CD4-positive, CD25-positive, alpha-beta regulatory T cell (primary cell): ENCODE results near the gene IKZF3. TPM values are rescaled to one million over a fixed set of nuclear protein-coding genes. Genes with fewer than 3 reads are reported as not detected.

Experiments
- ATAC-seq, 2 donors: fragments of 150-1000 bp; cut with Tn5 transposase; one replicate each; pipeline ENCODE4 v1.10.0; 2021; ENCODE audit warnings: low read depth in 2 of 2, moderate number of reproducible peaks in 2 of 2, moderate library complexity in 1 of 2
- DNase-seq, 3 donors: peaks; one replicate each; pipeline versions ENCODE4 v3.0.0 to v3.0.0-alpha.2; 2012 to 2022; ENCODE audit warnings: mixed read lengths in 1 of 3
- H3K27ac ChIP-seq: one replicate; pipeline ENCODE4 v1.7.0; 2013; ENCODE audit warnings: mild to moderate bottlenecking, low read length; ENCODE audit not compliant: insufficient read depth, poor library complexity, severe bottlenecking
- H3K27me3 ChIP-seq: one replicate; pipeline ENCODE4 v1.7.0; 2013; ENCODE audit warnings: low read length; ENCODE audit not compliant: control insufficient read depth, insufficient read depth
- H3K36me3 ChIP-seq: one replicate; pipeline ENCODE4 v1.7.0; 2013; ENCODE audit warnings: mild to moderate bottlenecking, low read length, moderate library complexity; ENCODE audit not compliant: control insufficient read depth, insufficient read depth
- H3K4me1 ChIP-seq: 2 replicates; pipeline ENCODE4 v1.7.0; 2013; ENCODE audit warnings: mild to moderate bottlenecking, low read length; ENCODE audit not compliant: insufficient read depth, control insufficient read depth, poor library complexity, severe bottlenecking
- H3K4me3 ChIP-seq: one replicate; pipeline ENCODE4 v1.7.0; 2013; ENCODE audit warnings: low read depth, mild to moderate bottlenecking, low read length, moderate library complexity
- H3K9me3 ChIP-seq, 2 experiments: 1 replicate in 1 of 2; 2 replicates in 1 of 2; pipeline ENCODE4 v1.7.0; 2013; ENCODE audit warnings: low read length in 2 of 2, mild to moderate bottlenecking in 1 of 2, moderate library complexity in 1 of 2; ENCODE audit not compliant: control insufficient read depth in 2 of 2
- H3K27ac Mint-ChIP-seq, 3 donors: one replicate each; pipeline ENCODE4 v1.8.0; 2020 to 2022; ENCODE audit warnings: mild to moderate bottlenecking in 3 of 3, mixed read lengths in 3 of 3, moderate library complexity in 2 of 3
- H3K27me3 Mint-ChIP-seq: one replicate; pipeline ENCODE4 v1.8.0; 2022; ENCODE audit warnings: mild to moderate bottlenecking, mixed read lengths
- H3K36me3 Mint-ChIP-seq: one replicate; pipeline ENCODE4 v1.8.0; 2020; ENCODE audit warnings: mixed read lengths
- H3K4me1 Mint-ChIP-seq, 4 donors: one replicate each; pipeline ENCODE4 v1.8.0; 2020 to 2022; ENCODE audit warnings: mixed read lengths in 4 of 4, mild to moderate bottlenecking in 1 of 4
- H3K4me3 Mint-ChIP-seq, 4 donors: one replicate each; pipeline ENCODE4 v1.8.0; 2020 to 2022; ENCODE audit warnings: mild to moderate bottlenecking in 4 of 4, mixed read lengths in 4 of 4, moderate library complexity in 3 of 4
- H3K9me3 Mint-ChIP-seq, 7 donors: one replicate each; pipeline ENCODE4 v1.8.0; 2020 to 2022; ENCODE audit warnings: mixed read lengths in 7 of 7, mild to moderate bottlenecking in 3 of 7, moderate library complexity in 2 of 7
- polyA plus RNA-seq, 4 donors: library from polyadenylated mRNA; unstranded; fragments of 300-500 nt; fragmentation: Illumina TruSeq; gene quantifications; one replicate each; pipeline ENCODE4 v1.2.3, GENCODE V29; 2021
- total RNA-seq: library from RNA; stranded (reverse); gene quantifications from one replicate; pipeline ENCODE4 v1.2.3, GENCODE V29; 2022

IKZF3 gene
- total and polyA plus RNA-seq, 5 donors from 2014 or later, result 30.4 to 146 (median 36.4) TPM

- no peaks in the 10 kb centered on the region for H3K9me3 ChIP-seq
- H3K27me3 Mint-ChIP-seq, result no peaks in the 10 kb centered on the region
- no peaks in the 10 kb centered on the region for H3K36me3 ChIP-seq
- H3K27me3 ChIP-seq, result no peaks in the 10 kb centered on the region
- peak overlapping the region; percentile 89 to 98 (median 92) for H3K27ac Mint-ChIP-seq
- peak overlapping the region; percentile 61 for H3K4me3 ChIP-seq
- H3K4me1 Mint-ChIP-seq, result peaks cover 32 to 56% (median 45%) of the 10 kb centered on the region in 4 donors
- DNase-seq (no peak), ATAC-seq (no peak)
- peak overlapping the region; percentile 34 to 78 (median 55) for H3K4me3 Mint-ChIP-seq
- H3K27ac ChIP-seq, result peak overlapping the region; percentile 68
- no peaks in the 10 kb centered on the region for H3K9me3 Mint-ChIP-seq
- peaks cover 32% of the 10 kb centered on the region for H3K4me1 ChIP-seq
- peaks cover 14% of the 10 kb centered on the region for H3K36me3 Mint-ChIP-seq
Observed at GRCh38 chr17:39801055-39801454, 63.1 kb downstream of the IKZF3 start.

GRCh38 chr17:39800540-39800939 lies 63.6 kb downstream of the IKZF3 start:
- peak; percentile 98 to 100 for ATAC-seq
- Histone ChIP-seq H3K27me3 (no peaks in the 10 kb centered on the region), H3K9me3 (no peaks in the 10 kb centered on the region), H3K36me3 (no peaks in the 10 kb centered on the region), H3K4me1 (peaks cover 32% of the 10 kb centered on the region), H3K4me3 (peak overlapping the region; percentile 61), H3K27ac (peak overlapping the region; percentile 68)
- DNase-seq, result peak; percentile 29 to 87 (median 64)
- peaks cover 14% of the 10 kb centered on the region for H3K36me3 Mint-ChIP-seq
- peak overlapping the region; percentile 89 to 98 (median 92) for H3K27ac Mint-ChIP-seq
- no peaks in the 10 kb centered on the region for H3K27me3 Mint-ChIP-seq
- no peaks in the 10 kb centered on the region for H3K9me3 Mint-ChIP-seq
- H3K4me3 Mint-ChIP-seq, result peak overlapping the region; percentile 34 to 78 (median 55)
- peaks cover 27 to 56% (median 42%) of the 10 kb centered on the region in 4 donors for H3K4me1 Mint-ChIP-seq

GRCh38 chr17:39799395-39799794 lies 64.7 kb downstream of the IKZF3 start:
- peaks cover 42% of the 10 kb centered on the region for H3K4me1 ChIP-seq
- H3K36me3 ChIP-seq, result no peaks in the 10 kb centered on the region
- no peaks in the 10 kb centered on the region for H3K9me3 ChIP-seq
- ATAC-seq, result no peak
- Mint-ChIP-seq H3K4me3 (peak overlapping the region in 1 of 4 donors; percentile 40), H3K36me3 (peaks cover 14% of the 10 kb centered on the region), H3K27ac (peak overlapping the region; percentile 80 to 98 (median 89)), H3K9me3 (no peaks in the 10 kb centered on the region), H3K27me3 (no peaks in the 10 kb centered on the region), H3K4me1 (peaks cover 28 to 64% (median 48%) of the 10 kb centered on the region in 4 donors)
- DNase-seq, result no peak
- peak overlapping the region; percentile 68 for H3K27ac ChIP-seq
- no peaks in the 10 kb centered on the region for H3K27me3 ChIP-seq
- H3K4me3 ChIP-seq, result no peak overlapping the region

DNA sequence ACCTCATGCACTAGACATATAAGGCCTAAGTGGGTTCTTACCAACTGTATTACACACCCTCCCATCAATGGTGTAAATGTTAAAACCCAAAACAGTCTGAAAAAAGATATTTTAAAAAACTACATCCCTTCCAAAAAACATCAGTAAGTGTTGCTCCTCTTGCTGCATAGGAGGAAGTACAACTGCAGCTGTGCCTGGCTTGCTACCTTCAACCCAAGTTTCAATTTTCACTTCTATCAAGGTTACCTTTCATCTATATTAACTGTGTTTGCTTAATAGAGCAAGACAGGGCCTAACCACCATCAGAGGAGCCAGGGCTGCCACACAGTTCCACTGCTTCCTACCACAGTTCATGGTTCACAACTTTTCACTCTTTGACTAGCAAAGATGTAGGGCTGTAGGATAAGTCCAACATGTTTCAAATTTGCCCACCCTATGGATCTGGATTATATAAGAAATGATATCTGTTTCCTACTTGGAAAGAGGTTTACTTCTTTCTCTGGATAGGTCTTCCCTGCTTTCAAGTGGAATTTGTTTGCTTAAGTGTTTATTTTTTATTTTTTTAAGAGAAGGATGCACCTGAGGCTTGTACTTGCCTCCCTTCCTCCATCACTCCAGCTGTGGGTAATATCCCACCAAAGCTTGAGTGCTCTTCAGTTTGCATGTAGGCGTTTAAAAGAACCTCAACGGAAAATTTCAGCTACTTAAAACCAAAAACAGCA lies 69.7 kb downstream of the IKZF3 start:
- DNase-seq, result peak in 2 of 3 donors; percentile 59 to 90

DNA sequence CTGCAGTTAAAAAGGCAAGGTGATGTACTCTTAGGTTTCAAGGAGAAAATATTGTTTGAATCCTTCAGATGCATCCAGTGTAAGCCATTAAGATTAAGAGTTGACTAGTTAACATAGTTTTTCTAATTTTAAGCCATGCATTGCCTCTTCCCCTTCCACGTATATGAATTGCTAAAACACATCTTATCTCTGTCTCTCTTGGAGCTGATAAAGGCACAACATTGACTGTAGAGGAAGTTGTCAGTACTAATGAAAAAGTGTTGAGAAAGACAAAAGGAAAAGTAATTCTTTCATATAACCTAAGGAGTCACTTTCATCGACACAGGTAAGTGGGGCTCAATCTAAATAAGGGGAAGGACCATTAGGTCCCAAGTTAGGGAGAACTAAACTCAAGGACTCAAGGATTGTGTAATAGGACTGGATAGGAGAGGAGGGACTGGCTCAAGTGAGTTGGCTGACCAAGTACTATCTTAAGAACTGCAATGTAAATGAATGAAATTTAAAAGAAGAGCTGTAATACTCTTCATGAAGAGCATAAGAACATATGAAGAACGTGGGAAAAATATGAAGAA lies 70.7 kb downstream of the IKZF3 start:
- H3K27me3 ChIP-seq, result no peaks in the 10 kb centered on the region
- Mint-ChIP-seq H3K4me3 (peak overlapping the region; percentile 81 to 95 (median 84)), H3K4me1 (peaks cover 27 to 76% (median 55%) of the 10 kb centered on the region in 4 donors), H3K27ac (peak overlapping the region; percentile 92 to 98 (median 93)), H3K27me3 (no peaks in the 10 kb centered on the region), H3K9me3 (no peaks in the 10 kb centered on the region), H3K36me3 (peaks cover 30% of the 10 kb centered on the region)
- ATAC-seq, result peak in 1 of 2 donors; percentile 4
- peak in 1 of 3 donors; percentile 48 for DNase-seq
- peak overlapping the region; percentile 77 for H3K27ac ChIP-seq
- no peaks in the 10 kb centered on the region for H3K9me3 ChIP-seq
- H3K4me1 ChIP-seq, result peaks cover 59% of the 10 kb centered on the region
- H3K4me3 ChIP-seq, result peak overlapping the region; percentile 91
- H3K36me3 ChIP-seq, result peaks cover 2% of the 10 kb centered on the region

More for the DNA sequence above, 69.7 kb downstream of the IKZF3 start:
- Histone ChIP-seq H3K27me3 (no peaks in the 10 kb centered on the region), H3K9me3 (no peaks in the 10 kb centered on the region), H3K4me1 (peaks cover 64% of the 10 kb centered on the region), H3K36me3 (no peaks in the 10 kb centered on the region), H3K27ac (peak overlapping the region; percentile 77), H3K4me3 (peak overlapping the region; percentile 91)
- Mint-ChIP-seq H3K9me3 (no peaks in the 10 kb centered on the region), H3K4me1 (peaks cover 31 to 83% (median 61%) of the 10 kb centered on the region in 4 donors), H3K27ac (peak overlapping the region; percentile 89 to 98 (median 92)), H3K4me3 (peak overlapping the region; percentile 60 to 95 (median 79)), H3K27me3 (no peaks in the 10 kb centered on the region), H3K36me3 (peaks cover 26% of the 10 kb centered on the region)
- ATAC-seq, result peak; percentile 81 to 82

DNA sequence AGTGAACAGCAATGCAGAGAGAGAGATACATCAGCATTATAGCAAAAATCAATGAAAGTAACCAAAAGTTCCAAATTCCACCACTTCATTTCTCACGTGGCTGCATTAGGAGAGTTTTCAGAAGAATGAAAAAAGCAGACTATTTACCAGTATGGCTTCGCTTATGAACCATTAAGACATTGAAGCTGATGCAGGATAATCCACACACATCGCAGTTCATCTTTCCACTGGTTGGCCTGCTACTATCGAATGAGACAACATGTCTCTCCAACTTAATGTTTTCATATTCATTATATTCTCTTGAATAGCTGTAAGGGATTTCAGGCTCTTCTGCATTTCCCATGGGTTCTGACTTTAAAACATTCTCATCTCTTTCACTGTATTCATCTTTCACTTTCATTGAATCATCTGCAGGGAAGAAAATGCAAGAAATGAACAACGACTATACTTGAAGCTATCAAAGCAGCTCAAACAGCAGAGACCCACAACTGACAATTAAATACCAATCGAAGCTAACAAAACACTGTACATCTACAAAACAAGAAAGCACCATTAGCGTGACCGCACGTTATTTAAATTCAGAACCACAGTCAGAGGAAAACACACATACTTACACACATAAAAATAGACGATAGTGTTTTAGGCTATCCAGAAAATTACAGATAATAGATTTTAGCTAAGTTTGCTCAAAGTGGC lies 71.4 kb downstream of the IKZF3 start:
- H3K27ac Mint-ChIP-seq, result peak overlapping the region; percentile 92 to 98 (median 93)
- Histone ChIP-seq H3K4me3 (peak overlapping the region; percentile 91), H3K27me3 (no peaks in the 10 kb centered on the region), H3K9me3 (no peaks in the 10 kb centered on the region), H3K36me3 (peaks cover 9% of the 10 kb centered on the region), H3K4me1 (peaks cover 66% of the 10 kb centered on the region), H3K27ac (peak overlapping the region; percentile 77)
- peaks cover 33% of the 10 kb centered on the region for H3K36me3 Mint-ChIP-seq
- peaks cover 23 to 76% (median 56%) of the 10 kb centered on the region in 4 donors for H3K4me1 Mint-ChIP-seq
- peak overlapping the region; percentile 81 to 95 (median 84) for H3K4me3 Mint-ChIP-seq
- no peaks in the 10 kb centered on the region for H3K27me3 Mint-ChIP-seq
- no peaks in the 10 kb centered on the region for H3K9me3 Mint-ChIP-seq
- ATAC-seq, result peak; percentile 13 to 43
- DNase-seq, result peak in 1 of 3 donors; percentile 77

DNA sequence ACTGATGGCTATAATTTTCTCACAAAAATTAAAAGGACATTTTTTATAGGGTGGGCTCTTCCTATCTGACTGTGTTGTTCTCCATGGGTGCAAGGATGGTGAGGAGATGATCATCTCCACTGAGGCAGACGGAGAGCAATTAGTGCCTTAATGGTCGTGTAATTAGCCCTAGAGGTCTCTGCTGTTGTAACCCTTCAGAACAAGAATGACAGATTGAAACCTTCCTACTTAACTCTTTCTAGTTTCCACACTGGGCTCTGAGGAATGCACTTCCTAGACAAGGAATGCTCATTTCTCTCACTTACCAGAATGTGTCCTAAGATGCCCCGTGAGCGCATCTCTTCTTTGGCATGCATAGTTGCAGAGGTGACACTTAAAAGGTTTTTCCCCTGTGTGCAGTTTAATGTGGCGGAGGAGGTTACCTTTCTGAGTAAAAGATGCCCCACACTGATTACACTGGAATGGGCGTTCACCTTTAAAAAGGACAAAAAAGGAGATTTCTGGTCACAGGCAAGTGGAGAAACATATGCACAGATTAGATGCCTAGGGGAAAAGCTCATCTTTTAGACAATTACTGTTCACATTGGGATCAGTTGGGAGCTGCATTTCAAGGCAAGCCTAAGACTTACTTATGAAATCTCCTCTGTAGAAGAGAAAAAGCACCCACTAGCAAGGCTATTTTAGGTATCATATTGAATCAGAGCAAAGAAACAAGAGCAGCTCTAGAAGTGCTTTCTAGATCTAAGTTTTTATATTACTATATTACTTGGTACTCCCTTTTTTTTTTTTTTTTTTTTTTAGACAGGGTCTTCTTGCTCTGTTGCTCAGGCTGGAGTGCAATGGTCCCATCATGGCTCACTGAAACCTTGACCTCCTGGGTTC lies 72.8 kb downstream of the IKZF3 start:
- H3K27me3 ChIP-seq, result no peaks in the 10 kb centered on the region
- peak overlapping the region; percentile 77 for H3K27ac ChIP-seq
- peaks cover 76% of the 10 kb centered on the region for H3K4me1 ChIP-seq
- Mint-ChIP-seq H3K9me3 (no peaks in the 10 kb centered on the region), H3K4me1 (peaks cover 29 to 79% (median 65%) of the 10 kb centered on the region in 4 donors), H3K27ac (peak overlapping the region; percentile 92 to 97 (median 93)), H3K27me3 (no peaks in the 10 kb centered on the region), H3K4me3 (peak overlapping the region; percentile 81 to 95 (median 86)), H3K36me3 (peaks cover 36% of the 10 kb centered on the region)
- DNase-seq, result peak in 1 of 3 donors; percentile 87
- peaks cover 17% of the 10 kb centered on the region for H3K36me3 ChIP-seq
- H3K9me3 ChIP-seq, result no peaks in the 10 kb centered on the region
- peak; percentile 53 to 62 for ATAC-seq
- peak overlapping the region; percentile 91 for H3K4me3 ChIP-seq
